IMR-90 (cell line): ENCODE data around the gene SOX11. TPM values are rescaled to one million over a fixed set of nuclear protein-coding genes. Genes with fewer than 3 reads are reported as not detected.

Experiments
- ATAC-seq: fragments of 200-7000 bp; cut with Tn5 transposase; 2 replicates; pipeline ENCODE4 v1.9.1; 2020; ENCODE audit warnings: low read depth, mild to moderate bottlenecking, moderate library complexity
- BruUV-seq: library from RNA; stranded (reverse); fragments of 400-500 nt; replicated peaks from 2 replicates; lab custom pipeline; 2021; lab: Mats Ljungman, UMichigan
- CTCF ChIA-PET: fragments of 300-600 bp; formaldehyde crosslinking; extraction: SDS; loops from one replicate; lab custom pipeline; 2021; ENCODE audit warnings: antibody characterized with exemption; lab: Yijun Ruan, JAX
- POLR2A ChIA-PET: fragments of 300-600 bp; sonication (Branson Sonifier 250); formaldehyde crosslinking; loops from one replicate; lab custom pipeline; 2022; ENCODE audit warnings: antibody characterized with exemption; ENCODE audit not compliant: unreplicated experiment; lab: Charles Lee
- DNase-seq: peaks from one replicate; pipeline ENCODE4 v3.0.0; 2013
- H2AFZ ChIP-seq: replicated peaks from 2 replicates; pipeline ENCODE3; 2013; ENCODE audit warnings: low read length, mild to moderate bottlenecking; ENCODE audit not compliant: poor library complexity
- H2AK5ac ChIP-seq: 2 replicates; pipeline ENCODE4 v1.6.1; 2013; ENCODE audit warnings: low read depth, low read length, inconsistent platforms
- H2AK9ac ChIP-seq: replicated peaks from 2 replicates; pipeline ENCODE3; 2013; ENCODE audit warnings: mild to moderate bottlenecking, low read depth, low read length, moderate library complexity; ENCODE audit not compliant: poor library complexity
- H2BK120ac ChIP-seq: 2 replicates; pipeline ENCODE4 v1.6.1; 2013; ENCODE audit warnings: low read depth, low read length, inconsistent platforms
- H2BK15ac ChIP-seq: 3 replicates; pipeline ENCODE4 v1.6.1; 2013; ENCODE audit warnings: low read depth, low read length, inconsistent platforms
- H2BK20ac ChIP-seq: 2 replicates; pipeline ENCODE4 v1.6.1; 2013; ENCODE audit warnings: low read depth, mild to moderate bottlenecking, inconsistent platforms, low read length, moderate library complexity
- H2BK5ac ChIP-seq: 2 replicates; pipeline ENCODE4 v1.6.1; 2013; ENCODE audit warnings: mild to moderate bottlenecking, low read depth, low read length, inconsistent platforms; ENCODE audit not compliant: poor library complexity, severe bottlenecking
- H3K14ac ChIP-seq: replicated peaks from 2 replicates; pipeline ENCODE4 v1.6.1; 2013; ENCODE audit warnings: low read depth, low read length, inconsistent platforms
- H3K18ac ChIP-seq: 2 replicates; pipeline ENCODE4 v1.6.1; 2013; ENCODE audit warnings: low read depth, low read length, control low read depth
- H3K23ac ChIP-seq: 2 replicates; pipeline ENCODE4 v1.6.1; 2013; ENCODE audit warnings: low read depth, low read length, inconsistent platforms
- H3K27ac ChIP-seq: 2 replicates; pipeline ENCODE4 v1.5.1; 2013; ENCODE audit warnings: mild to moderate bottlenecking, control low read depth, low read length; ENCODE audit not compliant: insufficient read depth
- H3K27me3 ChIP-seq: 2 replicates; pipeline ENCODE4 v1.6.1; 2013; ENCODE audit warnings: low read length; ENCODE audit not compliant: control insufficient read depth, insufficient read depth
- H3K36me3 ChIP-seq: 2 replicates; pipeline ENCODE4 v1.6.1; 2013; ENCODE audit warnings: low read length, mixed read lengths; ENCODE audit not compliant: control insufficient read depth, insufficient read depth
- H3K4ac ChIP-seq: 2 replicates; pipeline ENCODE4 v1.6.1; 2013; ENCODE audit warnings: low read depth, low read length, inconsistent platforms
- H3K4me1 ChIP-seq: 2 replicates; pipeline ENCODE4 v1.6.1; 2013; ENCODE audit warnings: low read length, mixed read lengths; ENCODE audit not compliant: control insufficient read depth, insufficient read depth
- H3K4me2 ChIP-seq: 2 replicates; pipeline ENCODE4 v1.6.1; 2013; ENCODE audit warnings: low read depth, mild to moderate bottlenecking, control low read depth, low read length, moderate library complexity
- H3K4me3 ChIP-seq: 2 replicates; pipeline ENCODE4 v1.5.1; 2013; ENCODE audit warnings: low read depth, mild to moderate bottlenecking, control low read depth, low read length, moderate library complexity; ENCODE audit not compliant: insufficient read depth
- H3K56ac ChIP-seq: 2 replicates; pipeline ENCODE4 v1.6.1; 2013; ENCODE audit warnings: low read length, inconsistent platforms; ENCODE audit not compliant: insufficient read depth; ENCODE audit errors: extremely low read depth
- H3K79me1 ChIP-seq, 2 experiments: 2 replicates each; pipeline ENCODE4 v1.6.1; 2013; ENCODE audit warnings: low read length in 2 of 2, inconsistent platforms in 1 of 2, low read depth in 1 of 2
- H3K9ac ChIP-seq: 2 replicates; pipeline ENCODE4 v1.6.1; 2013; ENCODE audit warnings: low read depth, low read length, control low read depth
- H3K9me1 ChIP-seq: 2 replicates; pipeline ENCODE4 v1.6.1; 2013; ENCODE audit warnings: low read length, inconsistent platforms; ENCODE audit not compliant: insufficient read depth
- H3K9me3 ChIP-seq: 2 replicates; pipeline ENCODE4 v1.6.1; 2013; ENCODE audit warnings: low read length; ENCODE audit not compliant: control insufficient read depth, insufficient read depth
- H4K20me1 ChIP-seq: 2 replicates; pipeline ENCODE4 v1.6.1; 2013; ENCODE audit warnings: low read length, inconsistent platforms; ENCODE audit not compliant: insufficient read depth
- H4K5ac ChIP-seq: 2 replicates; pipeline ENCODE4 v1.6.1; 2013; ENCODE audit warnings: mild to moderate bottlenecking, low read depth, low read length, control low read depth
- H4K8ac ChIP-seq, 2 experiments: 2 replicates each; pipeline ENCODE4 v1.6.1; 2013; ENCODE audit warnings: low read depth in 2 of 2, low read length in 2 of 2, control low read depth in 1 of 2, inconsistent platforms in 1 of 2
- H4K91ac ChIP-seq: 2 replicates; pipeline ENCODE4 v1.6.1; 2013; ENCODE audit warnings: low read depth, low read length, inconsistent platforms; ENCODE audit not compliant: insufficient read depth
- FOS ChIP-seq: fragments of 150-350 bp; IDR thresholded peaks from 2 replicates; pipeline ENCODE4 v1.6.1; 2016; ENCODE audit warnings: low read depth, low read length
- MAFK ChIP-seq: IDR thresholded peaks from 2 replicates; pipeline ENCODE4 v1.6.1; 2012; ENCODE audit warnings: low read depth, low read length, improper control_type of control experiment
- MAZ ChIP-seq: IDR thresholded peaks from 2 replicates; pipeline ENCODE4 v1.6.1; 2012; ENCODE audit warnings: low read depth, mild to moderate bottlenecking, low read length, improper control_type of control experiment, moderate library complexity, borderline replicate concordance
- MXI1 ChIP-seq: IDR thresholded peaks from 2 replicates; pipeline ENCODE4 v1.6.1; 2012; ENCODE audit warnings: low read depth, mild to moderate bottlenecking, low read length, moderate library complexity, borderline replicate concordance
- NFE2L2 ChIP-seq: fragments of 150-350 bp; IDR thresholded peaks from 2 replicates; pipeline ENCODE4 v1.6.1; 2016; ENCODE audit warnings: low read depth, mild to moderate bottlenecking, low read length
- RAD21 ChIP-seq: IDR thresholded peaks from 2 replicates; pipeline ENCODE4 v1.6.1; 2012; ENCODE audit warnings: low read length, improper control_type of control experiment
- SMC3 ChIP-seq: fragments of 150-350 bp; IDR thresholded peaks from 2 replicates; pipeline ENCODE4 v1.6.1; 2016; ENCODE audit warnings: low read depth, mild to moderate bottlenecking, antibody characterized with exemption, low read length, moderate library complexity
- WGBS, 2 experiments: methylation state at CpG; one replicate each; pipeline versions ENCODE4 v1.1.5 to v1.1.7; 2013; ENCODE audit warnings: missing lambda C conversion rate in 2 of 2; ENCODE audit not compliant: insufficient read length in 1 of 2; ENCODE audit errors: extremely low coverage in 2 of 2; 5-methylcytosine and 5-hydroxymethylcytosine counted together
- dilution Hi-C: fragments of 300-500 bp; cut with HindIII; formaldehyde crosslinking; loops from one replicate; pipeline ENCODE4 v1.14.3; 2018; ENCODE audit warnings: low sequenced_read_pairs; ENCODE audit not compliant: unreplicated experiment
- in situ Hi-C: fragments of 300-500 bp; cut with MboI; formaldehyde crosslinking; loops from 3 replicates; pipeline ENCODE4 v1.14.3; 2019; ENCODE audit warnings: low sequenced_read_pairs, inconsistent platforms, mixed read lengths
- intact Hi-C: fragments of 100-400 bp; cut with micrococcal nuclease; formaldehyde crosslinking; loops from 2 replicates; pipeline ENCODE4 v1.10.0; 2022
- polyA plus RNA-seq, 3 experiments: library from polyadenylated mRNA; depleted of rRNA; stranded (reverse); fragments of >200 nt; gene quantifications; 2 replicates each; pipeline ENCODE4 v1.2.3, GENCODE V29; 2012; ENCODE audit warnings: low replicate concordance in 1 of 3
- total RNA-seq: library from RNA; depleted of rRNA; stranded (reverse); fragments of >200 nt; gene quantifications from 2 replicates; pipeline ENCODE4 v1.2.3, GENCODE V29; 2012
- TF ChIP-seq, protein P1 (sequence below): fragments of 150-350 bp; IDR thresholded peaks from 2 replicates; pipeline ENCODE4 v1.6.1; 2017; ENCODE audit warnings: mild to moderate bottlenecking, antibody characterized with exemption, low read length, low read depth
- TF ChIP-seq, protein P2 (sequence below): fragments of 150-350 bp; IDR thresholded peaks from 2 replicates; pipeline ENCODE4 v1.6.1; 2016; ENCODE audit warnings: low read depth, mild to moderate bottlenecking, low read length, moderate library complexity, borderline replicate concordance

The SOX11 gene
- total and polyA plus RNA-seq, 2 of the 4 experiments (the other 2 are of a cell fraction): 1.9 to 2.2 TPM

GRCh38 chr2:5685225-5685624 lies 7.0 kb upstream of the SOX11 start:
- no peaks in the 10 kb centered on the region for H3K9me1 ChIP-seq
- H3K18ac ChIP-seq: no peak overlapping the region
- no peak overlapping the region for H2AFZ ChIP-seq
- no peaks in the 10 kb centered on the region for H3K36me3 ChIP-seq
- H3K9ac ChIP-seq: no peak overlapping the region
- WGBS, 2 experiments: 64% methylated on average over 3 of the region's 9 CpGs; no CpG with 5 or more reads in 1 of the 2 experiments
- dilution Hi-C loops (no loop called here), in situ Hi-C loops (no loop called here), intact Hi-C loops (no loop called here)
- H3K9me3 ChIP-seq: no peaks in the 10 kb centered on the region
- H3K4ac ChIP-seq: no peak overlapping the region
- H3K4me1 ChIP-seq: peaks cover 3% of the 10 kb centered on the region; the same call in 1 of the 2 replicates
- H3K4me3 ChIP-seq: no peak overlapping the region
- ChIA-PET CTCF (no interaction called here), POLR2A (no interaction called here)
- no peak overlapping the region for H4K8ac ChIP-seq
- BruUV-seq: no TSS peak
- no peak for ATAC-seq
- H2BK20ac ChIP-seq: no peak overlapping the region
- H4K91ac ChIP-seq: no peak overlapping the region
- no peak overlapping the region for H4K5ac ChIP-seq
- H3K23ac ChIP-seq: no peak overlapping the region
- H3K79me1 ChIP-seq: no peaks in the 10 kb centered on the region
- no peak for TF ChIP-seq FOS
- TF ChIP-seq, protein P1, sequence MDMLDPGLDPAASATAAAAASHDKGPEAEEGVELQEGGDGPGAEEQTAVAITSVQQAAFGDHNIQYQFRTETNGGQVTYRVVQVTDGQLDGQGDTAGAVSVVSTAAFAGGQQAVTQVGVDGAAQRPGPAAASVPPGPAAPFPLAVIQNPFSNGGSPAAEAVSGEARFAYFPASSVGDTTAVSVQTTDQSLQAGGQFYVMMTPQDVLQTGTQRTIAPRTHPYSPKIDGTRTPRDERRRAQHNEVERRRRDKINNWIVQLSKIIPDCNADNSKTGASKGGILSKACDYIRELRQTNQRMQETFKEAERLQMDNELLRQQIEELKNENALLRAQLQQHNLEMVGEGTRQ: no peak
- no peak for TF ChIP-seq RAD21
- TF ChIP-seq MXI1: no peak
- no peak for TF ChIP-seq SMC3
- TF ChIP-seq, protein P2, sequence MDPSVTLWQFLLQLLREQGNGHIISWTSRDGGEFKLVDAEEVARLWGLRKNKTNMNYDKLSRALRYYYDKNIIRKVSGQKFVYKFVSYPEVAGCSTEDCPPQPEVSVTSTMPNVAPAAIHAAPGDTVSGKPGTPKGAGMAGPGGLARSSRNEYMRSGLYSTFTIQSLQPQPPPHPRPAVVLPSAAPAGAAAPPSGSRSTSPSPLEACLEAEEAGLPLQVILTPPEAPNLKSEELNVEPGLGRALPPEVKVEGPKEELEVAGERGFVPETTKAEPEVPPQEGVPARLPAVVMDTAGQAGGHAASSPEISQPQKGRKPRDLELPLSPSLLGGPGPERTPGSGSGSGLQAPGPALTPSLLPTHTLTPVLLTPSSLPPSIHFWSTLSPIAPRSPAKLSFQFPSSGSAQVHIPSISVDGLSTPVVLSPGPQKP: no peak
- TF ChIP-seq MAFK: no peak
- no peak for TF ChIP-seq NFE2L2
- TF ChIP-seq MAZ: no peak
- no peaks in the 10 kb centered on the region for H4K20me1 ChIP-seq
- H3K27me3 ChIP-seq: no peaks in the 10 kb centered on the region
- H2AK9ac ChIP-seq: no peak overlapping the region
- no peak overlapping the region for H3K27ac ChIP-seq
- H2BK15ac ChIP-seq: no peak overlapping the region
- H2AK5ac ChIP-seq: no peak overlapping the region
- no peak overlapping the region for H2BK5ac ChIP-seq
- H3K4me2 ChIP-seq: no peak overlapping the region
- no peak overlapping the region for H3K56ac ChIP-seq
- no peak for DNase-seq
- H2BK120ac ChIP-seq: no peak overlapping the region
- H3K14ac ChIP-seq: no peak overlapping the region
